DND-41 (cell line): ENCODE measurements around the gene RNF112.

Experiments used
- CTCF ChIP-seq: IDR thresholded peaks from 2 replicates; pipeline ENCODE4 v1.5.1; 2012; ENCODE audit warnings: borderline replicate concordance, low read length, moderate library complexity, mild to moderate bottlenecking; ENCODE audit not compliant: poor library complexity, severe bottlenecking; ENCODE audit errors: extremely low read depth
- EZH2 ChIP-seq: IDR thresholded peaks from 3 replicates; pipeline ENCODE4 v1.6.1; 2012; ENCODE audit warnings: borderline replicate concordance, low read depth, mild to moderate bottlenecking, moderate library complexity, low read length, inconsistent platforms; ENCODE audit not compliant: severe bottlenecking

DNA sequence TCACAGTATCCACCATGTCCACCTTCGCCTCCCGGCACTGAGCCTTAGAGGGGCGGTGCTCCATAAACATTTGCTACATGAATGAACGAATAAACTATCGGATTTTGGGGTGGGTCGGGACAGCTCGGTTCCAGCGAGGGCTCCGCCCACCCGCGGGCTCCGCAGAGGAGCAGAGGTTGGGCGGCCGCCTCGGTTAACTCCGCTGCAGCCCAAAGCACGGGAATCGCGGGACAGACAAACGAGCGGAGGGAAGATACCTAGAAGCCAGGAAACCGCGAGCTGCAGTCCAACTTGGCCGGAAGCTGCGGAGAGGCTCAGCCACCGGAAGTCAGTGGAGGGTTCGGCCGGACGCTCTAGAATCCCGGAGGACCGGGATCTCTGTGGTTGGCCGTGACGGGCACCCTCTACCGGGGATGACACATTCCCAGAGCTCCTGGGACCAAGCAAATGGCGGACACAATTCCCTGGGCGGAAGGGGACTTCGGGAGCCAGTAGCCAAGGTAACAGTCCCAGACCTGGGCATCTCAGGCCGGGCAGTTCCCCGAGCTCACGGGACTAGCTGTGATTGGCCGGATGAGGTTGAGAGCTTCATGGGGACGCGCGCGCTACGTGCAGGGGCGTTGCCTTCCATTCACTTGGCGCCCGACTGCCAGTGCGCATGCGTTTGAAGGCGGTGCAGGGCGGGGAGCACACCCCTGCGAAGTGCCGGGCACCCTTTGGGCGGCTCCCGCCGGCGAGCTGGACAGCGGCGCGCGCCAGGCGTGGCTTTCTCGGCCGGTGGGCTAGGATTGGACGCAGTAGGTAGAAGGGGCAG, 33.2 kb upstream of the RNF112 start:
- TF ChIP-seq CTCF (peak; percentile 28), EZH2 (no peak)
